K562 (cell line): ENCODE data around the gene ZNF503. TPM values are rescaled to one million over a fixed set of nuclear protein-coding genes. Genes with fewer than 3 reads are reported as not detected.

Source experiments
- CBX2 ChIP-seq: fragments of 200-600 bp; sonication (generic); IDR thresholded peaks from one replicate; pipeline ENCODE4 v1.6.1; 2012; ENCODE audit warnings: mild to moderate bottlenecking, low read length, inconsistent platforms; ENCODE audit not compliant: insufficient read depth, poor library complexity, severe bottlenecking
- FOXA3 ChIP-seq, 2 experiments: fragments of 450-650 bp in 1 of 2; sonication (generic) in 1 of 2; formaldehyde crosslinking; IDR thresholded peaks in 1 of 2; conservative IDR thresholded peaks in 1 of 2; 2 replicates each; pipeline versions ENCODE4 v1.4.0 to v1.8.0; 2020 to 2022; ENCODE audit warnings: mild to moderate bottlenecking in 2 of 2, missing genetic modification reagents in 1 of 2
- GTF2B ChIP-seq: IDR thresholded peaks from 2 replicates; pipeline ENCODE4 v1.6.1; 2011; ENCODE audit not compliant: insufficient read length; ENCODE audit errors: extremely low read depth
- HDAC6 ChIP-seq: IDR thresholded peaks from 2 replicates; pipeline ENCODE4 v1.6.1; 2012; ENCODE audit warnings: low read depth, mild to moderate bottlenecking, control low read depth, inconsistent platforms, low read length, moderate library complexity
- HOXB6 ChIP-seq: fragments of 250-450 bp; sonication (Bioruptor Pico); IDR thresholded peaks from 2 replicates; pipeline ENCODE4 v1.5.1; 2022; ENCODE audit warnings: mild to moderate bottlenecking, borderline replicate concordance
- ID3 ChIP-seq, 2 experiments: fragments of 250-450 bp in 1 of 2; fragments of 450-650 bp in 1 of 2; sonication (Bioruptor Pico) in 1 of 2; IDR thresholded peaks; 2 replicates each; pipeline versions ENCODE4 v1.6.1 to v1.8.0; 2016 to 2021; ENCODE audit warnings: mild to moderate bottlenecking in 2 of 2, moderate library complexity in 2 of 2, missing compliant biosample characterization in 1 of 2, missing genetic modification characterization in 1 of 2
- NFXL1 ChIP-seq: fragments of 450-650 bp; formaldehyde crosslinking; IDR thresholded peaks from 2 replicates; pipeline ENCODE4 v1.4.0; 2021; ENCODE audit warnings: mild to moderate bottlenecking
- RFX5 ChIP-seq: IDR thresholded peaks from 2 replicates; pipeline ENCODE4 v1.6.1; 2011; ENCODE audit warnings: low read depth, mild to moderate bottlenecking, improper control_type of control experiment, low read length
- SIN3A ChIP-seq, 2 experiments: fragments of 150-350 bp in 1 of 2; IDR thresholded peaks; 2 replicates each; pipeline ENCODE4 v1.6.1; 2011 to 2016; ENCODE audit warnings: borderline replicate concordance in 2 of 2, low read depth in 2 of 2, low read length in 2 of 2, mild to moderate bottlenecking in 2 of 2, moderate library complexity in 2 of 2; ENCODE audit not compliant: control insufficient read depth in 1 of 2
- USF2 ChIP-seq: sonication (generic); formaldehyde crosslinking; IDR thresholded peaks from 2 replicates; pipeline ENCODE4 v1.5.0; 2020; ENCODE audit warnings: missing genetic modification reagents
- WHSC1 ChIP-seq: IDR thresholded peaks from one replicate; pipeline ENCODE4 v1.6.1; 2012; ENCODE audit warnings: low read length, control low read depth, inconsistent platforms
- ZC3H11A ChIP-seq: IDR thresholded peaks from 2 replicates; pipeline ENCODE4 v1.6.1; 2012; ENCODE audit warnings: low read depth, low read length, improper control_type of control experiment
- ZNF124 ChIP-seq: sonication (generic); formaldehyde crosslinking; IDR thresholded peaks from 2 replicates; pipeline ENCODE4 v1.8.1; 2022; ENCODE audit warnings: missing genetic modification reagents
- ZNF512 ChIP-seq: IDR thresholded peaks from 2 replicates; pipeline ENCODE4 v1.6.1; 2016; ENCODE audit warnings: missing genetic modification characterization, missing compliant biosample characterization
- ZNF551 ChIP-seq: fragments of 250-450 bp; sonication (Bioruptor Pico); IDR thresholded peaks from 2 replicates; pipeline ENCODE4 v1.5.0; 2021; ENCODE audit warnings: mild to moderate bottlenecking, moderate library complexity
- ZNF584 ChIP-seq: fragments of 200-800 bp; sonication (Bioruptor generic); IDR thresholded peaks from 2 replicates; pipeline ENCODE4 v1.6.1; 2016; ENCODE audit warnings: low read depth, mild to moderate bottlenecking, missing genetic modification characterization, missing compliant biosample characterization
- ZNF740 ChIP-seq, 3 experiments: fragments of 200-800 bp in 1 of 3; sonication (Bioruptor generic) in 1 of 3; sonication (generic) in 1 of 3; formaldehyde crosslinking in 1 of 3; IDR thresholded peaks; 2 replicates each; pipeline versions ENCODE4 v1.6.1 to v1.8.0; 2016 to 2022; ENCODE audit warnings: mild to moderate bottlenecking in 2 of 3, missing compliant biosample characterization in 2 of 3, missing genetic modification characterization in 2 of 3, missing genetic modification reagents in 1 of 3
- ZNF766 ChIP-seq: fragments of 200-800 bp; sonication (Bioruptor generic); conservative IDR thresholded peaks from 2 replicates; pipeline ENCODE4 v1.6.1; 2016; ENCODE audit warnings: missing genetic modification characterization, missing compliant biosample characterization
- polyA plus RNA-seq, 8 experiments: library from polyadenylated mRNA; depleted of rRNA in 4 of 8; stranded (reverse) in 5 of 8; unstranded in 3 of 8; fragments of >200 nt; fragmentation: Nextera tagmentation in 2 of 8; fragmentation: Illumina TruSeq in 1 of 8; extraction: Ambion mirVana in 2 of 8; extraction: Trizol in 1 of 8; gene quantifications; 2 replicates each; pipeline versions ENCODE4 v1.2.1 to v1.2.3, GENCODE V29; 2011 to 2014; ENCODE audit warnings: inconsistent platforms in 1 of 8, missing spikeins in 1 of 8
- total RNA-seq, 7 experiments: library from RNA; depleted of rRNA in 6 of 7; stranded (reverse); fragments of >200 nt in 6 of 7; fragmentation: Illumina TruSeq in 2 of 7; extraction: Trizol in 2 of 7; gene quantifications; 2 replicates each; pipeline versions ENCODE4 v1.2.1 to v1.2.3, GENCODE V29; 2011 to 2021; ENCODE audit warnings: low replicate concordance in 1 of 7
- TF ChIP-seq, protein P1 (sequence below): fragments of 250-450 bp; sonication (Bioruptor Pico); IDR thresholded peaks from 2 replicates; pipeline ENCODE4 v1.5.0; 2021

The ZNF503 gene
- total and polyA plus RNA-seq, 9 of the 15 experiments (the other 6 are each of a cell fraction or from before 2014, with no cell fraction given): not detected

DNA sequence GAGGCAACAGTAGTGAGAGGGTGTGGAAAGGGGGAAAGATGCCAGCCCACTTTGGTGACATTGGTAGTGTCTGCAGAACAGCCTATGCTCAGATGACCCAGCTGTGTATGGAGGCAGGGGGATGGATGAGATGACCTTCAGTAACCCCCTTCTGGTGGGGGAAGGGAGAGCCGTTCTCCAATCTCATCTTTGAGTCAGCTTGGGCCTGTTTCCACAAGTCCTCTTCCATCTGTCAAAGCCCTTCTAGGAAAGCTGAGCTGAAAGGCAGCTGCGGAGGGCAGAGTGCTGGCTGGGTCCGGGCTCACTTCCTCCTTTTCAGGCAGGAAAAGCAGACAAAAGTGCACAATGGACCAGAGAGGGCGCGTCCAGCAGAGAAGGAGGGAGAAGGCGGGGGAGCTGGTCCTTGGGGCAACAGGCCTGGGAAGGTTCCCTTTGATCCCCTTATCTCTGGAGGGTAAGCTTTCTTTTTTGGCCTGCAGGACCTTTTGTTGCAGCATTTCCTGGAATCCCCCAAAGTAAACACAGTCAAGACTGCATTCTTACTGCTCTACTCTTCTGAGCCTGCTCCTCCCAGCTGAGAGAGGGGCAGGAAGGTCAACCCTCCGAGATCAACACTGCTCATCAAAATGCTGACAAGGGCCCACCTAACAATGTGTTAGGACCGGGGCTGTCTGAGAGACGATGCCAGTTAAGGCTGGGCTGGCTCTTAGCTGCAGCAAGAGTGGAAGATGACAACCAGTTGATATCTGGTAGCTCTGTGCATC lies 28.6 kb upstream of the ZNF503 start (continued):
- TF ChIP-seq GTF2B (no peak), NFXL1 (CRISPR knock-in tag) (no peak), FOXA3 (CRISPR knock-in tag; conservative IDR thresholded peaks at IDR 0.05 in 1 of 2, IDR thresholded peaks at IDR 0.05 in 1 of 2) (peak in 1 of 2 experiments; percentile 98; a peak in 2 of 4 replicates), ID3 (CRISPR knock-in tag; IDR thresholded peaks at IDR 0.05) (no peak), ID3 (tag; IDR thresholded peaks at IDR 0.05) (peak; percentile 97), USF2 (CRISPR knock-in tag) (no peak), ZC3H11A (no peak), ZNF124 (CRISPR knock-in tag) (no peak), HDAC6 (no peak), WHSC1 (no peak), ZNF740 (CRISPR knock-in tag; IDR thresholded peaks at IDR 0.05) (no peak), ZNF740 (tag; IDR thresholded peaks at IDR 0.05) (no peak), RFX5 (no peak), SIN3A (IDR thresholded peaks at IDR 0.05; ENCODE audit: borderline replicate concordance in 2 of 2, control insufficient read depth in 1 of 2, low read depth in 2 of 2, low read length in 2 of 2) (no peak), CBX2 (no peak), ZNF766 (CRISPR knock-in tag) (0 out of 2 replicates have a peak, but pooled peaks have one; percentile 21), ZNF584 (CRISPR knock-in tag) (no peak), ZNF512 (tag) (no peak), HOXB6 (CRISPR knock-in tag) (no peak), ZNF551 (CRISPR knock-in tag) (no peak)
- TF ChIP-seq, protein P1, sequence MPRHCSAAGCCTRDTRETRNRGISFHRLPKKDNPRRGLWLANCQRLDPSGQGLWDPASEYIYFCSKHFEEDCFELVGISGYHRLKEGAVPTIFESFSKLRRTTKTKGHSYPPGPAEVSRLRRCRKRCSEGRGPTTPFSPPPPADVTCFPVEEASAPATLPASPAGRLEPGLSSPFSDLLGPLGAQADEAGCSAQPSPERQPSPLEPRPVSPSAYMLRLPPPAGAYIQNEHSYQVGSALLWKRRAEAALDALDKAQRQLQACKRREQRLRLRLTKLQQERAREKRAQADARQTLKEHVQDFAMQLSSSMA: no peak
